HG03175 (cell line): ENCODE measurements around the gene CFAP161.
A peak's percentile ranks its signal among the peaks of the same experiment; 100 is the strongest.

Source experiments
- ATAC-seq: cut with Tn5 transposase; IDR thresholded peaks from one replicate; pipeline ENCODE4 v1.9.1; 2021; ENCODE audit warnings: mild to moderate bottlenecking, moderate library complexity; ENCODE audit not compliant: unreplicated experiment

Gene CFAP161

GRCh38 chr15:81133782-81134461 is at the start of gene CFAP161:
CFAP161 (plus strand) TSS chr15:81134270; CDS start chr15:81134330, 60 bp downstream.
- peak; percentile 63 for ATAC-seq

- ATAC-seq, result no peak
Measured at GRCh38 chr15:81084716-81085115, 49.4 kb upstream of the CFAP161 start.

GRCh38 chr15:81085213-81085612 is 48.9 kb upstream of the CFAP161 start:
- no peak for ATAC-seq

GRCh38 chr15:81085898-81086297 is 48.2 kb upstream of the CFAP161 start:
- ATAC-seq, result no peak

- ATAC-seq, result no peak
Measured at GRCh38 chr15:81087066-81087465, 47.0 kb upstream of the CFAP161 start.

- no peak for ATAC-seq
Measured at GRCh38 chr15:81087694-81088093, 46.4 kb upstream of the CFAP161 start.

- no peak for ATAC-seq
Measured at GRCh38 chr15:81088470-81089013, 45.5 kb upstream of the CFAP161 start.

- no peak for ATAC-seq
Measured at GRCh38 chr15:81091889-81092558, 42.0 kb upstream of the CFAP161 start.

- no peak for ATAC-seq
Measured at GRCh38 chr15:81092559-81092902, 41.5 kb upstream of the CFAP161 start.

GRCh38 chr15:81093961-81094360 is 40.1 kb upstream of the CFAP161 start:
- ATAC-seq, result no peak

- ATAC-seq, result no peak
Measured at GRCh38 chr15:81095690-81096365, 38.2 kb upstream of the CFAP161 start.

GRCh38 chr15:81096398-81096797 is 37.7 kb upstream of the CFAP161 start:
- no peak for ATAC-seq

GRCh38 chr15:81097116-81097889 is 36.8 kb upstream of the CFAP161 start:
- no peak for ATAC-seq

- no peak for ATAC-seq
Measured at GRCh38 chr15:81097890-81098280, 36.2 kb upstream of the CFAP161 start.

- no peak for ATAC-seq
Measured at GRCh38 chr15:81098349-81098748, 35.7 kb upstream of the CFAP161 start.

GRCh38 chr15:81098861-81099651 is 35.0 kb upstream of the CFAP161 start:
- ATAC-seq, result no peak

GRCh38 chr15:81101894-81102815 is 31.9 kb upstream of the CFAP161 start:
- no peak for ATAC-seq

GRCh38 chr15:81103857-81104256 is 30.2 kb upstream of the CFAP161 start:
- no peak for ATAC-seq

- ATAC-seq, result no peak
Measured at GRCh38 chr15:81105545-81105944, 28.5 kb upstream of the CFAP161 start.
